Thymus (tissue), 11 donors: ENCODE measurements around the gene STAT5B. TPM values are rescaled to one million over a fixed set of nuclear protein-coding genes. Genes with fewer than 3 reads are reported as not detected.
"Not testable (repeated sequence)": the region's sequence is repeated elsewhere in the genome, so short reads cannot be mapped to it uniquely, and the experiment has no call there.

Experiments used
- DNase-seq, 9 donors: peaks; one replicate each; pipeline ENCODE4 v3.0.0-alpha.2; 2013; ENCODE audit warnings: low spot score in 9 of 9, low read depth in 6 of 9, missing footprints in 1 of 9
- H3K27ac ChIP-seq, 2 donors: one replicate each; pipeline ENCODE4 v1.5.1; 2013; ENCODE audit warnings: control low read depth in 1 of 2, low read depth in 1 of 2, low read length in 1 of 2, mild to moderate bottlenecking in 1 of 2, moderate library complexity in 1 of 2
- H3K27me3 ChIP-seq, 2 donors: one replicate each; pipeline ENCODE4 v1.5.1; 2013; ENCODE audit warnings: low read length in 1 of 2; ENCODE audit not compliant: control insufficient read depth in 2 of 2, insufficient read depth in 1 of 2
- H3K36me3 ChIP-seq, 2 donors: one replicate each; pipeline ENCODE4 v1.5.1; 2013; ENCODE audit warnings: low read length in 1 of 2, mild to moderate bottlenecking in 1 of 2, moderate library complexity in 1 of 2; ENCODE audit not compliant: control insufficient read depth in 2 of 2, insufficient read depth in 2 of 2
- H3K4me1 ChIP-seq, 2 donors: one replicate each; pipeline ENCODE4 v1.5.1; 2013; ENCODE audit warnings: low read length in 2 of 2; ENCODE audit not compliant: control insufficient read depth in 2 of 2, insufficient read depth in 2 of 2
- H3K4me3 ChIP-seq, 2 donors: one replicate each; pipeline ENCODE4 v1.5.1; 2013; ENCODE audit warnings: low read length in 2 of 2, control low read depth in 1 of 2, mild to moderate bottlenecking in 1 of 2
- H3K9me3 ChIP-seq, 2 donors: one replicate each; pipeline ENCODE4 v1.5.1; 2013; ENCODE audit warnings: low read length in 1 of 2, mild to moderate bottlenecking in 1 of 2; ENCODE audit not compliant: control insufficient read depth in 2 of 2, insufficient read depth in 1 of 2
- WGBS: extraction: QIAGEN DNeasy Blood & Tissue Kit; methylation state at CpG from one replicate; pipeline ENCODE4 v1.1.7; 2013; 5-methylcytosine and 5-hydroxymethylcytosine counted together
- polyA plus RNA-seq: library from polyadenylated mRNA; stranded (reverse); fragments of 200-250 nt; gene quantifications from one replicate; pipeline ENCODE4 v1.2.3, GENCODE V29; 2013
- total RNA-seq: library from RNA; stranded (reverse); fragments of 120-200 nt; gene quantifications from one replicate; pipeline ENCODE4 v1.2.4, GENCODE V29; 2013
- donor health status: healthy.

The STAT5B gene
- total and polyA plus RNA-seq, 2 donors = 40.9 to 51.6 TPM

DNA sequence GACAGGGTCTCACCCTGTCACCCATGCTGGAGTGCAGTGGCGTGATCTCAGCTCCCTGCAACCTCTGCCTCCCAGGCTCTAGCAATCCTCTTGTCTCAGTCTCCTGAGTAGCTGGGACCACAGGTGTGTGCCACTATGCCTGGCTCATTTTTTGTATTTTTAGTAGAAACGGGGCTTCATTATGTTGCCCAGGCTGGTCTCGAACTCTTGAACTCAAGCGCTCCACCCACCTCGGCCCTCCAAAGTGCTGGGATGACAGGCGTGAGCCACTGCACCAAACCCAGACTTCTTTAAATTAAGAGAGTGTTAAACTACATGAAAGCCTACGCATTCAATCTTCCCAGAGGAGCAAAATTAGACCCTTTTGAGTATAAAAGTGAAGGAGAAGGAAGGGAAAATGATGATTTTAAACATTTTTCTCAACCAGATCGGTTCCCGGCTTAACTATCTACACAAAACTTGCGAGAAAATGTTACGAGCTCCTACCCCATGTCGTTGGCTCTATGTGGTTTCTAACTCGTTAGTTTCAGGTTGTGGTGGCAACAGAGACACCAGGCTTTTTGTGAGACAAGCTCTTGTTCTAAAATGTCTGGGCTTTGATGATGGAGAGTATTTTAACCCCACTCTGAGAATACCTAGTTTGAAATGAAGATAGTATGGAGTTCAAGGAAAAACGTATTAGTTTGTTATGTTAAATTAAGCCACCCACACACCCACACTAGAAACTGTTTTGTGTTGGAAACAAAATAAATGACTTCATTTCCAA lies 26.3 kb downstream of the STAT5B start:
- Histone ChIP-seq H3K27ac (peak overlapping the region; percentile 91 to 94), H3K4me3 (peak overlapping the region in 1 of 2 donors; percentile 0), H3K27me3 (no peaks in the 10 kb centered on the region), H3K9me3 (no peaks in the 10 kb centered on the region), H3K36me3 (peaks cover 2 to 3% of the 10 kb centered on the region in 2 donors), H3K4me1 (peaks cover 13 to 40% of the 10 kb centered on the region in 2 donors)
- DNase-seq = peak in 8 of 9 donors; percentile 24 to 85 (median 50)
- WGBS = 67% methylated on average over 14 of the region's 14 CpGs

DNA sequence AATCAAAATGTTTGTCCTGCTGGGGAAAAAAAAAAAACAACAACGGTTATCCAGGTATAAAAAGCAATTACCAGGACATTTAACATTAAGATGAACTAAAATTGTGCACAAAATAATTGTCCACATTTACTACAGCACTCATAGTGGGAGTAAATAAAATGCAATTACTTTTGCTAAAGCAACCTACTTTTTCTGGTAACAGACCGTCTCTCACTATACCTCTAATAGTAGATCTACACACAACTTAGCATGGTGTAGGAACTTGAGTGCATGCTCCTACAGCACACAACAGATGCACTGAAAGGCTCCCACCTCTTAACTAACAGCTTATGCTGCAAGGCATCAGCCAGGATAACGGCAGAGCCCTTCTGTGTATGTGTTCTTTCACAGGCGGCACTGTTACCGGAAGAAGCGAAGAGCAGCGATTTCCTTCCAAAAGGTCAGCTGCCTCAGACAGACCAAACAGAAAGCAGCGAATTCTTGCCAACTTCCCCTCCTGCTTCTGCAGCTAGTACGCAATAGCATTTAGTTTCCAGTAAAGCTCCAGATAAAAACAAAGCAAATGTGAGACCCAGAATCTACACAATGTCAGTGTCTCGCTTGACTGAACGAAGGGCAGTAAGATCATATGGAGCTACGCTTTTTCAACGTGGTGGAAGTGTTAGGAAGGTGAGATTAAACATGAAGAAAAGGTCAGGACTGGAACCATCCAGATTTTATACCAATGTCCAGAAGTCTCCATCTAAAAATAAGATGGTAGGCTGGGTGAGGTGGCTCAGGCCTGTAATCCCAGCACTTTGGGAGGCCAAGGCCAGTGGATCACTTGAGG lies 27.6 kb downstream of the STAT5B start:
- Histone ChIP-seq H3K4me1 (peaks cover 13 to 40% of the 10 kb centered on the region in 2 donors), H3K9me3 (no peaks in the 10 kb centered on the region), H3K4me3 (peak overlapping the region; percentile 35 to 46), H3K27me3 (no peaks in the 10 kb centered on the region), H3K27ac (peak overlapping the region; percentile 94 to 98), H3K36me3 (peaks cover 2 to 3% of the 10 kb centered on the region in 2 donors)
- 4% methylated on average over 13 of the region's 13 CpGs for WGBS
- peak; percentile 70 to 96 (median 87) for DNase-seq

DNA sequence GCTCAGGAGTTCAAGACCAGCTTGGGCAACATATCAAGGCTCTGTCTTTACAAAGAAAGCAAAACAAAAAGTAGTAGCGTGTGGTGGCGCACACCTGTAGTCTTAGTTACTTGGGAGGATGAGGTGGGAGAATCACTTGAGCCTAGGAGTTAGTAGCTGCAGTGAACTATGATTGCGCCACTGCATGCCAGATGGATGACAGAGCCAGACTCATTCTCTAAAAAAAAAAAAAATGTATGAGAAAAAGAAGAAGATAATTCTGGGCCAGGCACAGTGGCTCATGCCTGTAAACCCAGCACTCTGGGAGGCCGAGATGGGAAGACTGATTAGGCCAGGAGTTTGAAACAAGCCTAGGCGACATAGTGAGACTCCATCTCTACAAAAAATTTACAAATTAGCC lies 28.5 kb downstream of the STAT5B start:
- peaks cover 2 to 3% of the 10 kb centered on the region in 2 donors for H3K36me3 ChIP-seq
- H3K27ac ChIP-seq = peak overlapping the region; percentile 86 to 94
- DNase-seq = no peak
- WGBS = 97% methylated on average over 5 of the region's 5 CpGs
- no peaks in the 10 kb centered on the region for H3K27me3 ChIP-seq
- peaks cover 13 to 40% of the 10 kb centered on the region in 2 donors for H3K4me1 ChIP-seq
- no peaks in the 10 kb centered on the region for H3K9me3 ChIP-seq
- H3K4me3 ChIP-seq = no peak overlapping the region

GRCh38 chr17:42246515-42246914 lies 29.7 kb downstream of the STAT5B start:
- H3K4me1 ChIP-seq = peaks cover 13 to 40% of the 10 kb centered on the region in 2 donors
- H3K27me3 ChIP-seq = no peaks in the 10 kb centered on the region
- H3K27ac ChIP-seq = peak overlapping the region; percentile 65 to 77
- DNase-seq = no peak
- peaks cover 2 to 3% of the 10 kb centered on the region in 2 donors for H3K36me3 ChIP-seq
- no peak overlapping the region for H3K4me3 ChIP-seq
- no peaks in the 10 kb centered on the region for H3K9me3 ChIP-seq
- 74% methylated on average over 7 of the region's 7 CpGs for WGBS

- 98% methylated on average over 11 of the region's 11 CpGs for WGBS
- H3K9me3 ChIP-seq, H3K27me3 ChIP-seq, H3K36me3 ChIP-seq, H3K4me3 ChIP-seq, H3K27ac ChIP-seq, DNase-seq: not testable (repeated sequence)
- H3K4me1 ChIP-seq = peaks cover 15 to 35% of the 10 kb centered on the region in 2 donors
Observed at GRCh38 chr17:42245183-42245582, 31.0 kb downstream of the STAT5B start.

DNA sequence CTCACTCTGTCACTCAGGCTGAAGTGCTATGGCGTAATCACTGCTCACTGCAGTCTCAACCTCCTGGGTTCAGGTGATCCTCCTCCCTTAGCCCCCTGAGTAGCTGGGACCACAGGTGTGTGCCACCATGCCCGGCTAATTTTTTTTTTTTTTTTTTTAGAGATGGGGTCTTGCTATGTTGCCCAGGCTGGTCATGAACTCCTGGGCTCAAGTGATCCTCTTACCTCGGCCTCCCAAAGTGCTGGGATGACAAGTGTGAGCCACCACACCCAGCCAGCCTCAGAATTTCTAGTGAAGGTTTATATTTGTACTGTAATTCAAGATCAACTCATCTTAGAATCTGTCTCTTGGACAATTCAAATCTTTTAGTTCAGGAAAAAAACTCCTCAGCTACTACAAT lies 32.1 kb downstream of the STAT5B start:
- H3K4me3 ChIP-seq, H3K9me3 ChIP-seq, H3K27me3 ChIP-seq, H3K36me3 ChIP-seq, H3K27ac ChIP-seq, DNase-seq: not testable (repeated sequence)
- peaks cover 13 to 24% of the 10 kb centered on the region in 2 donors for H3K4me1 ChIP-seq
- 97% methylated on average over 3 of the region's 3 CpGs for WGBS

- DNase-seq = no peak
- H3K4me1 ChIP-seq = peaks cover 12 to 19% of the 10 kb centered on the region in 2 donors
- H3K9me3 ChIP-seq = no peaks in the 10 kb centered on the region
- no peak overlapping the region for H3K27ac ChIP-seq
- peaks cover 2 to 3% of the 10 kb centered on the region in 2 donors for H3K36me3 ChIP-seq
- no peak overlapping the region for H3K4me3 ChIP-seq
- WGBS = 96% methylated on average over 5 of the region's 5 CpGs
- H3K27me3 ChIP-seq = no peaks in the 10 kb centered on the region
Observed at GRCh38 chr17:42243493-42243982, 32.7 kb downstream of the STAT5B start.

- Histone ChIP-seq H3K4me3 (no peak overlapping the region), H3K4me1 (peaks cover 5% of the 10 kb centered on the region in 2 donors), H3K36me3 (peaks cover 0 to 2% of the 10 kb centered on the region in 2 donors), H3K9me3 (no peaks in the 10 kb centered on the region), H3K27me3 (no peaks in the 10 kb centered on the region), H3K27ac (no peak overlapping the region)
- 99% methylated on average over 1 of the region's 1 CpG for WGBS
- DNase-seq = no peak
Observed at GRCh38 chr17:42241871-42242270, 34.3 kb downstream of the STAT5B start.

GRCh38 chr17:42240863-42241262 lies 35.3 kb downstream of the STAT5B start:
- H3K36me3 ChIP-seq, DNase-seq, H3K27ac ChIP-seq, H3K27me3 ChIP-seq, H3K4me1 ChIP-seq, H3K4me3 ChIP-seq, H3K9me3 ChIP-seq: not testable (repeated sequence)
- 84% methylated on average over 4 of the region's 4 CpGs for WGBS
